G401.6 (cell line): ENCODE measurements around the gene BRI3.

Experiments used
- FAIRE-seq: peaks from 2 replicates; lab custom pipeline; 2012; peaks lifted over from hg19 to GRCh38; lab: Jason Lieb, UNC

The BRI3 gene

DNA sequence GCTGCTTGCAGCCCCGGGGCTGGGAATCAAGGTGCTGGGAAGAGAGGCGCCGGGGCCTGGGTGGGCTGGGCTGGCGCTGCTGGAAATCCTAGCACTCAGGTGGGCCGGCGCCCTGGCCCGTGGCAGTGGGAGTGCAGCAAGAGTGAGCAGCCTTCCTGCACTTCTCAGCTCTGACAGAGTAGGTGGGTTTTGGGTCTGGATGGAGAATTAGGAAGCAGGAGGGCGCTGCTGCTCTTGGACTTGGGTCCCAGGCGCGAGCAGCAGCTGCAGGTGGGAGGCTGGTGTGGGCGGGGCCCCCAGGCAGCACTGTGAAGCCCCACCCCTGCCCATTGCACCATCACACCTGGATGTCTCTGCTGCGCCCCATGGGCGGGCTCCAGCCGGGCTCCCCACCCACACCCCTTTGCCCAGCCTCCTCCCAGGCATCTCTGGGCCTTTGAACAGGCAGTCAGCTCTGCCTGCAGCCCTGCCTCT, 6.0 kb downstream of the BRI3 start:
- FAIRE-seq = no peak

DNA sequence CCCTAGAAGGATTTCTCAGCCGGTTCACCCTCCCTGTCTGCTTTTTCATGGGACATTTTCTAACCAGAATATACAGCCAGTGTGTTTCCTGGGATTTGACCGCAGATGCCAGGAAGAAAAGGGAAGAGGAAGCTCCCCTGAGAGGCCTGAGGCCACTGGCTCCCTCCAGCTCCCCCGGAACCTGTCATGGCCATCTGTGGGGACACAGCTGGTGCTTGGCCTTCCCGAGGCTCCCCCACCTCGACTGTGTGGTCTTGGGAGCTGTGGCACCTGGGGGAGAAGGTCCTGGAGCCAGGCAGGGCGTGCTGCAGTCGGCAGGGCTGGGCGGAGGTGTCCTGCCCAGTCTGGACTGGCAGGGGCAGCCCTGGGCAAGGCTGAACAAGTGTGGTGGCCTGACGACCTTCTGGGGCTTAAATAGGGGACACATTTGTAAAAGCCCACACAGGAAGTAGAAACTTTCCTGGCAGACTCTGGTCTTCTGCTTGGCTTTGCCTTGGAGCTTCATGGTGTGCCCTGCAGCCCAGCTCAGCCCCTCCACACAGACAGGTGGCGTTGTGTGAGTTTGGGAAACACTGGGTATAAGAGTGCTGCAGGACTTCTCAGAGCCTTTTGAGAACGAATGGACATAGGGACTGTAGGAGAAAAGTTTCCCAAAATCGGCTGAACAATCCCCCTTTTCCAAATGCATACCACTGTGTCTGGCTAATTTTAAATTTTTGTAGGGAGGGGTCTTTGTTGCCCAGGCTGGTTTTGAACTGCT, 6.8 kb downstream of the BRI3 start:
- FAIRE-seq = no peak

DNA sequence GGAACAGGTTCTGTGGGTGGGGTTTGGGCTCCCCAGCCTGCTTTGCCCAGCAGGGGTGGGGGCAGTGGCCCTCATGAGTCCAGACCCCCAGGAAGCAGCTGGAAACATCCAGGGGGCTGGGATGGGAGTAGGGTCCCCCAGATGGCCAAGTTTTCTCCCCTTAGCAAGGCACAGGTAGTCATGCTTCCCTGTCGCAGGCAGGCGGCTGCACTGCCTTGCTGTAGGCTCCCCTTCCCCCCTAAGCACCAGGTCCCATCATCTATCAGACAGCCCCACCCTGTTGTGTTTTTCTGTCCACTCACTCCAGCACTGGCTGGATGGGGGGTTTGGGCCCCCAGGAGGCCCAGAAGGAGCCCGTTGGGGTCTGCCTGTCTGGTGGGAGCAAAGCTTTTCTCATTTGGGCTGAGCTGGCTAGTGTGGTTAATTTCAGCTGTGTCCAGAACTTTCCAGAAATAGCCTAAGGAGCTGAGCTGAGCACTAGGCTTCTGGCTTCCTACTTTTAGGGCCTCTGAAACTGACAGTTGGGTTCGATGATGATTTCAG, 7.9 kb downstream of the BRI3 start:
- FAIRE-seq = no peak

DNA sequence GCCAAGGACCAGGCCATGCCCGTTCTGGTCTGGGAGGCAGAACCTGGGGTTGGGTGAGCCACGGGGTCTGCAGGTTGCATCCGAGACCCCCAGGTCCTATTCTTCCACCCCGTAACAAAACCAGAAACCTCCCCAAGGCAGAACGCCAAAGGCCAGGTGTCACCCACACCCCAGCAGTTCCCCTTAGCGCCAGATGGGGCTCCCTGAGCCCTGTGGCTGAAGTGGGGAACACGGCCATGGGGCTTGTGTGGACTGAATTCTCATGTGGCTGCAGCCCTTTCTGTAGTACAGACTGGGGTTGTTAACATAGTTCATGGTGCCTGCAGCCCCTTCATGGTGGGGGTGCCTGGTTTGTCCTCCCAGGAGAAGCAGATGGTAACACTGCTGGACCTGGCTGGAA, 10.2 kb downstream of the BRI3 start:
- FAIRE-seq = no peak

DNA sequence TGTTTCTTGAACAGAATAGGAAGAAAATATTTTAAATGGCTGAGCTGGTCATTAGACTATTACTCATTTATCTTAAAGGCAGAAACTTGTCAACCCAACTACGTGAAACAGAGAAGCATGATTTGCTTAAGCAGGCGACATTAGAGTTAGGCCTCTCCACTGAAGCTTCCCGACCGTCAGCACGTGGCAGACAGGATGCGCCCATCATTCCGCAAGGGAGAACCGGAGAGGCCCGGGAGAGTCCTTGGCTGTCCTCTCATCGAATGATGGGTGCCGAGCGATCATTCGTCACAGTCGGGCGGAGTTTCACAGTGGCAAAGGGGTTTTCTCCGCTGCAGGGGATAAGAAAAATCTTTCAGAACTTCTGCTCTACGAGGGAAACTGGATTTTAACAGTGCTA, 11.8 kb downstream of the BRI3 start:
- no peak for FAIRE-seq

DNA sequence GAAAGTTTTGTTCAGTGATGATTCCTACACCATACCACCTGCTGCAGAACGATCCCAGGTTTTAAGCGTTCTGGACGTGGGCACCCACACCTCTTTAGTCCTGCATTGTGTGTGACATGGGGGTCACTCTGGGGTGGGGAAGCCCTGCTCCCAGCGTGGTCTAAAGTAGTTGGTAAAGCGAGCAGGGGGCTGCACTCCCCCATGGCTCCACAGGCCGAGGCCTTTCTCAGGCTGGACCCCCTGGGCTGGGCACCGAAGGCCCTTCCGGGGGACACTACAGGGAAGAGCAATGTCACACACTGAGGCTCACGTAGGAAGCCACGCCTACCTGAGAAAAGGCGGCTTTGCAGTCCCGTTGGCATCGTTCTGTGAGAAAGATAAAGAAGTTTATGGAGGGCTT, 12.3 kb downstream of the BRI3 start:
- FAIRE-seq = no peak

DNA sequence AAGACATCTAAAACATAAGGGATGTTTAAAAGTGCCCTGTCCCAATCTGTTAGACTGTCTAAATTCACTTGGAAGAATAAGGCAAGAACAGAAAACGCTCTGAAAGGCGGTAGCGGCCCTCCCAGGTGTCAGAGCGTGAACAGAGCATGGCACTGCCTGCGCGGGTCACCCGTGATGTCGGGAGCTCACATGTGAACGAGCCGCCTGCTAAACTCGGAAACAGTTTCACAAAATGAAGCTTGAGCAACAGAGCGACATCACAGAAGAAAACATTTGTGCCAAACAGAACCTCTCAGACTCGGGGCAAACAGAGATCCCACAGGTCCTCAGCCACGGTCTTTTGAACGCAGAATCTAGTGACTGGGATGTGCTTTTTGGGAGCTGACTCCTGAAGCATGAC, 12.8 kb downstream of the BRI3 start:
- no peak for FAIRE-seq

DNA sequence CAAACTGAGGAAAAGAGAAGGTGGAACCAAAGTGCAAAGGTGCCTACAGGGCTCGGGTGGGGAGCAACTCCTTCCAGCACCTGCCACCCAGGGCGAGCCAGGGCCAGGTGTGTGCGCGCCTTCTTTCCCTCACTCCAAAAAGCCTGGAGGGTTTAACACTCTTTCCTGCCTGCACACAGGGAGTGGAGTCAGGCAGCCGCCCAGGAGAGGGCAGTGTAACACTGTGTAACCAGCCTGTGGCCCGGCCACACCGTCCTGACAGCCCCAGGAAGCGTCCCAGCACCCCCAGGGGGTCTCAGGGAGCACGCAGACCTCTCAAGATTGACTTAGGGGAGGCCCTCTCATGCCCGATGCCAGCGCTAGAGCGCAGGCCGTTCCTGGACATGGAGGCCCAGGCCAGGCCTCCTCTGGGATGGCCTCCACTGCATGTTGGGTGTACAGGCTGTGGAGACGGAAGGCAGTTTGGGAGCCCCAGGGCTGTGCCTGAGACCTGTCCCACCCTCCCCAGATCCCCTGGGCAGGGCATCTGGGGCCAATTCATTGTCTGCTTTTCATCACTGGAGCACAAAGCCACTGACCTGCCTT, 13.4 kb downstream of the BRI3 start:
- FAIRE-seq = peak; percentile 57

DNA sequence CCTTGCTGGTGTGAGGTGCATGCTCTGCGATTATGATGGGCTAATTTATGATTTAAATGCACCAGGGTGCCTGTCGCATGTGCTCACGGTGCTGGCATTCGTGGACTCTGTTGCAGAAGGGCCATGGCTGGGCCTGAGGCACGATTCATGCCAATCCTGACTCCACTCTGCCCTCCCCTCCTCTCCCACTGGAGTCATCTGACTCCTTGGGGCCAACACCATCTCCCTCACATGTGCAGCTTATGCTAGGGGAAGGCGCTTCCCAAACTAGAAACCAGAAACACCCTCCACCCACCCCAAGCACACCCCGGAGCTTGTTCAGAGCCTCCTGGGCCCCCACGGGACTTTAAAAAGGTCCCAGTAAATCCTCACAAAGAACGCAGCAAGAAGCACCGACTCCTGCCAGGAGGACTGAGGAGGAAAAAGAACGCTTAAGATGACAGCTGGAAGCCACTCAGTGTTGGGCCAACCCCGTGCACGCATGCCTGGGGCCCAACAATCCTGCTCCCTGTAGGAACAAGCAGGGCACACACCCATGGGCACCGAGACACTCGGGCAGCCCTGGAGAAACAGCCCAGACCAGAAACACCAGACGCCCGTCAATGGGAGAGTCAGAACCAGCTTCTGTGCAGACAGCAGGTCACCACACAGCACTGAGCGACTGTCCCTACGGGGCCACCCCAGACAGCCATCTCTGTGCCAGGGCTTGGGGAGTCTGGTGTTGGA, 14.1 kb downstream of the BRI3 start:
- no peak for FAIRE-seq

DNA sequence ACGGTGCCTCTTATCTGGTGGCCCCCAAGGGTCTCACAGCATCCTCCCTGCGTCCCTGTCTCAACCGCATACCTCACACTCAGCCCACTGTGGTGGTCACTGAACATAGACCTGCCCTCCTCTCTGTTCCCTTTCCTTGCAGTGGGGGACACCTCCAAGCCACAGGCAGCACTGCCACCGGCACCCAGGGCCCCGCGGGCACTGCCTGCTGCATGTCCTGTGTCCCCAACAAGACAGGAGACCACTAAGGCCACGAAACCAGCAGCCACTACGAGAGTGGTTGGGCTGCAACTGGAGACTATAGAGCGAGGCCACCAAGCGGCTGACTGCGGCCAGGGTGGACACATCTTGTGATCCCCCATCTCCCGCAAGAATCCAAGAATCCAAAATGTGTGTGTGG, 15.3 kb downstream of the BRI3 start:
- FAIRE-seq = no peak

DNA sequence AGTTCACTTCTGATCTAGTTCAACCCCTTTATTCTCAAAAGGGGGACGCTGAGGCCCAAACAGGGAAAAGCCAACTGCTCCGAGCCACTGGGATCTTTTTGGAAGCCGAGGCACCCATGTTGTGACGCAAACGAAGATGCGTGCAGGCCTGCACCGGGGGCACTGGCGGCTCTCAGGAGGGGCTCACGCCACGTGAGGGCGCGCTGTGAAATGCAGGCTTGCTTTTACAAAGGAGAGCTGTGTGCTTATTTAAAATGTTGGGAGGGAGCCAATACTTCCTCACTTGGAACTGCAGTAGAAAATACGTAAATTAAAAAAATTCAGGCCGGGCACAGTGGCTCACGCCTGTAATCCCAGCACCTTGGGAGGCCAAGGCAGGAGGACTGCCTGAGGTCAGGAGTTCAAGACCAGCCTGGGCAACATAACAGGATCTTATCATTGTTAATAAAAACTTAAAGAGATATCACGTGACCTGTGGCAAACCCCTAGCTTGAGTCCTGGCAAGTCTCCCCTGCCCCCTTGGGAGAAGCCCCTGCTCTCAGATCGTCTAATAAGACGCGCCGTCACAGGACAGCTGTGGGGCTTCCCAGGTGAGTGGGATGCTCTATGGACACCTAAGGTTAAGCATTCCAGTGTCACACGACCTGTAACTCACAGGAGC, 16.3 kb downstream of the BRI3 start:
- no peak for FAIRE-seq

DNA sequence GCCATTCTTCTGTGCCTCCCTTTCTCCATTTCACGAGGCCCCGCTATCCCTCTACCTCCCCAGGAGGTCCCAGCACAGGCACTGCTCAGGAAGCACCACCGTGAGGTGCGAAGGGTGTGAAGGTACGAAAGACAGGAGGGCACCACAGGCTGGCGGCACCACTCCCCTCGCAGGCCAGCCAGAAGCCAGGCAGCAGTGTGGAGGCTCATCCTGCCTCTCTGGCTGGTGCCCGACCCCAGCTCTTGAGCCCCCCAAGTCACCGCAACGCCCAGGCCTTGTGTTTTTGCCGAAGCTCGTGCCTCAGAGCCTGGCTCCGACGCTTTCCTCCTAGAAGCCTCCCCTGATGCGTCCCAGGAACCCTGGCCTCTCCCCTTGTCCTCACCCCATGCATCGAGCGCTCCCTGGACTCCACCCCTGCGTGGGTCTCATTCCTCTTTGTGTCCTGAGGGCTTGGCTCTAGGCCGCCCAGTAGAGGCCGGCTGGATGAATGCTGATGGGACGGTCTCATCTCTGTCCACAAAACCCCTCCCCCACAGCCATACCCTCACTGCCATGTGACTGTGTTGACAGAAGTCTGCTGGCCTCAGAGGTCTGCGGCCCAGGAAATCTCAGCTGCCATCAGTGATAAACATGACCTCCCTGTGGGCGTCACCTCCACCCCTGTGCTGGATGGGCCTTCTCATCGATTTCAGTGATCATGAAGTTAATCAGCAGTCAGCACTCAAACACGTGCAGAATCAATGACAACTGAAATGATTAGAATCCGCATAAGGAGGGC, 19.3 kb downstream of the BRI3 start:
- no peak for FAIRE-seq

DNA sequence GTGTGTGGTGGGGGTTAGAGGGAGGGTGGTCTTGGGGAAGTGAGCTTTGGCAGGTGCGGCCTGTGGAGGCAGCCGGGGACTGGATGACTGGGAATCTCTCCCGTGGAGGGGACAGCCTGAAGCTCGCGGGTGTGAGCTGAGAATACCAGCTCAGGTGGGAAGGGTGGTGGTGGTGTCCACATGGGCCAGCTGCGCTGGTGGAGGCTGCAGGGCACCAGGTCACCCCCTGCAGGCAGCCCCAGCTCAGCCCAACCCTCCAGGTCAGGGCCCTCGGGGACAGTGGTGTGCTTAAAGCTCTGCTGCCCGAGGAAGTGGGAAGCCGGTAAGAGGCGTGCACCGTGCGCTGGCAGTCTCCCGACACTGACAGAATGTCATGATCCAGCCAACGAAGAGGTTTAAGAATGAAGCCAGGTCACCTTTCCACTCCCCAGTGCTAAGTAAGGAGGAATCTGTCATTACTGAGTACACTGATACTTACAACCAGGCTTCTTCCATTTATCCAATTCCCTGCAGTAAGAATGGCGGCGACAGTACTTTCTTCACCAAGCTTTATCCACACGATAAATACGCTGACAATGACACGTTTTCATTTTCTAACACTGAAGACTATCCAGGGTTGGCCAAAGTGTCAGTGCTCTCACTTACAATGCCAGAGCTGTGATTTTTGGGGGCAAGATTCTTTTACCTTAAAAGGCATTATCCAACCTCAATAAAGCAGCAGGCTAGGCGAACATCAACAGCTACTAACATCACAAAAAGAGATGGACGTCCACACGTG, 20.4 kb downstream of the BRI3 start:
- no peak for FAIRE-seq

DNA sequence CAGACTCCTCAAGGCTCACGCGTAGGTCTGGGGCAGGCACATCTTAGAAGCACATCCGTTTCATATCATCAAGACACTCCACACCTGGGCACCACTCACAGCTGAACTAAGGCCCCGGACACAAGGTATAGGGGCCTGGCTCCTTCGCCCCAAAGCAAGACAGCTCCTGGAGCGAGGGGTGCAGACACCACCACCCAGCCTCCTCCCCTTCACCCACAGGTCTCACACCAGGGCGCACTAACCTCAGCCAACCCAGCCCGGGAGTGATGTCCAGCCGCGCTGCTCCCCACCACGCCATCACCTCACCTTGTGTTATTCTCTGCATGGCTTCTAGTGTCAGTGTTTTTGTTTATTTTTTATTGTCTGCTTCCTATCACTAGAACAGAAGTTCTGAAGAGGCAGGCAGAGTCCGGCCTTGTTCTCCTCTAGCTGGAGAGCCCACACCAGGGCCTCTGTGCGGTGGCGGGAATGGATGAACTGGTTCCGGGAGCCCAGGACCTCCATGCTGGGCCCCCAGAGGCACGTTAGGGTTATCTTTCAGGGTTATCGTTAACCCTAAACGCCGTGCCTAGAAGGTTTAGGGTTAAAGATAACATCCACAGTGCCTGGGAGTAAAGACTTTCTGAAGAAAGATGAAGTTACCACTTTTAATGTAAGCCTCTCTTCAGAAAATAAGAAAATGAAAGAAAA, 21.8 kb downstream of the BRI3 start:
- FAIRE-seq = no peak

DNA sequence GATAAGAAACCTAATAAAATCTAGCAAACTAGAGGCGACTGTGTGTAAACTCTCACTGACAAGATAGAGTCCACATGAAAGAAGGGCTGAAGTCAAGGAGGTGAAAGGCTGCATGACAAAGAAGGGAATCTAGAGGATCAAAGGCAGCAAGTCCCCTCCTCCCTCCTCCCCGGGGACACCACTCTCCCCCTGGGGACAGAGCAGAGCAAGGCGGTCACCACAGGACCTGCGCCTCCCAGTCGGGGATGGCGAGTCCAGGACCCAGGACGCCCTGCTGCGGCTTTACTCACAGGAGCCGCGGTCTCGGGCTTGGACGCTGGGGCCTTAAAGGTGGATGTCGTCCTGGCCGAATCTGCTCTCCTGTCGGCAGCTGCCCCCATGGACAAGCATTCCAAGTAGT, 22.4 kb downstream of the BRI3 start:
- FAIRE-seq = no peak

DNA sequence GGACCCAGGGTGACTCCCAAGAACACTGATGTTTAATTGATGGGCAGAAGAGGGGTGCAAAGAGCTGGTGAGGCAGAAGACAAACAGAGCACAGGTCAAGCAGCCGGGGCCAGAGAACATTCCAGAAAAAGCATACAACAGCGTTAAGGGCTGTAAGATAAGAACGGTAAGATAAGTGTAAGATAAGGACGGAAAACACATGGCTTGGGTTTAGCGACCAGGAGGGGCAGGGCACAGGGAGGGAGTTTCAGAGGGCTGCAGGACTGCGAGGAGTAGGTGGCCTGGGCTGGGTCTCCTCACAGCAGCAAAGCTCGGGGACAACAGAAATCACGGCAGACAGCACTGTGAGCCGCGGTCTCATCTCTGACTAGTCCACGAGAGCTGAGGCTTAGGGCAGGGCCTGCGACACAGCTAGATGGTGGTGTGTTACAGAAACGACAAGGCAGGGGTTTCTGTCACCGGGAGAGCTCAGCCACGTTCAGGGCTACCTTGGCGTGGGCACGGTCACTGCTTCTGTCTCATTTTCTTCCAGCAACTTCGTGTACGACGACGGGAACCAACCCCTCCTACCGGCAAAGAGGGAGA, 24.6 kb downstream of the BRI3 start:
- no peak for FAIRE-seq

DNA sequence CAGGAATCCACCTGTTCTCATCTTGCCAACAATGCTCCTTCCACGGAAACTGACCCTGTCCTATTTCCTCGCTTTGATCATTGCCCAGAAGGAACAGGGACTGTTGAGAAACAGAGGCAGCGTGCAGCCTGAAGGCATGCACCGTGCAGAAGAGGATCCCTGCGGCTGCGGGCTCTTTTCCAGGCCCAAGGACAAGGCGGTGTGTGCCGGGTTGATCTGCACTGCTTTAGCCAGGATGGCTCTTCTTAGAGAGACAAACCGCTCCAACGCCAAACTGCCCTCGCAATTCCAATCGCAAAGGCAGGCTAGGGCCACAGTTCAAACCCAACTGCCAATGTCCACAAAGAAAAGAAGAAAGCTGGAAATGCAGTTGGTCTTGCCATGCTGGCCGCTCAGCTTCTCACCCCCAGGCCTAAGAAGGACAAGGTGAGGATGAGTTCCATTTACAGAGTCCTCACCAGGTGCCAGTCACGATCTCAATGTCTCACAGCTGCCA, 26.5 kb downstream of the BRI3 start:
- no peak for FAIRE-seq

DNA sequence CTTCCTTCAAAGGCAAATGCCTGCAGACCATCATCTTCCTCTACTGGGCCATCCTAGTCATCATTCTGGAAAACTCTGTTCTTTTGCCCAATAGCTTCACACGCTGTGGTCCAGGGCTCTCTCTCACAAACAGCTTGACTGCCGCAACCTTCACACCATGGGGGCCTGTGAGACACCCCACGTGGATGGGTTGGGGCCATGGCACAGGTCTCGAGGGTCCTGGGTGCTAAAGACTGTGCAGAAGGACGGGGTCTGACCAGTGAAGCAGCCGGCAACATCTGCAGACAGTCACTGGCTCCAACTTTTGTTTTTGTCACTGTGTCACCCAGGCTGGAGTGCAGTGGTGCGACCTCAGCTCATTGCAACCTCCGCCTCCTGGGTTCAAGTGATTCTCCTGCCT, 28.1 kb downstream of the BRI3 start:
- FAIRE-seq = no peak

DNA sequence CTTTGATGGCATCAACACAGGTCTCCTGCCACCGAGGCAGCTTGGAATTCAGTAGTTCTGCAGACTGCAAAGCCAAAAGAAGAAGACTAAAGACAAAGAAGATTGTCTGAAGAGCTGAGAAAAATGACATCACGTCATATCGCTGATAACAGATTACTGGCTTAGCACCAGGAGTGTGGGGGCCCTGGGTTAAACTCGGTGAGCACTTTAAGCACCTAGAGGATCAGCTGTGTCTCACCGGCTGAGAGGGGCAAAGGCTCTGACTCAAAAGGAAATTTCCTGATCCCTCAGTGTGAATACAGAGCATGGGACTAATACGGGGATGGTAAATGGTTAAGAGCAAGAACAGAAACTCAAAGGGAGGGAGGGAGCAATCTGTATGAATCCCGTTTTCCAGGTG, 30.7 kb downstream of the BRI3 start:
- FAIRE-seq = no peak

DNA sequence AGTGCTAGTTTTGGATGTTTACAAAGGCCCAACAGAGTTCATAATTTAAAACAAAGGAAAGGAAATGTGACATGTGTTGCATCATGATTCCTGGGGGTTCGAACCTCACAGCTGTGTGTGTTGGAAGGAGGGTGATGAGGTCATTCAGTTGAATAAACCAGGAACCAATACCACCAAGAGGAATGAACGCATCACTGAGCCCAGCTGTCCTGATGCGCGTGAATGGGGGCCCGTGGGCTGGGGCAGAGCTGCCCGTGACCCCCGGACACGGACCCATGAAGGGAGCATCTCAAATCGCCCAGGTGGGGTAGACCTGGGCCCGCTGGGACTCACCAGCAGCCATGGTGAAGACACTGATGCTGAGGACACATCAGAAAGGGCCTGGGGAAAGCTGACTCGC, 33.0 kb downstream of the BRI3 start:
- FAIRE-seq = no peak
